H1 (cell line): ENCODE data around the gene TMEM44. TPM values are rescaled to one million over a fixed set of nuclear protein-coding genes. Genes with fewer than 3 reads are reported as not detected.
A peak's percentile ranks its signal among the peaks of the same experiment; 100 is the strongest.

Experiments used
- CTCF ChIA-PET: fragments of 300-600 bp; sonication (Branson Sonifier 250); formaldehyde crosslinking; loops from one replicate; lab custom pipeline; 2021; ENCODE audit not compliant: partially characterized antibody; lab: Charles Lee
- POLR2A ChIA-PET: fragments of 300-600 bp; sonication (Branson Sonifier 250); formaldehyde crosslinking; loops from one replicate; lab custom pipeline; 2021; ENCODE audit warnings: inconsistent platforms; ENCODE audit not compliant: partially characterized antibody; lab: Charles Lee
- DNase-seq, 2 experiments: peaks; one replicate each; pipeline versions ENCODE4 v3.0.0 to v3.0.0-alpha.2; 2010 to 2022; ENCODE audit warnings: low spot score in 2 of 2, low read depth in 1 of 2, mixed read lengths in 1 of 2
- FAIRE-seq: peaks from 2 replicates; lab custom pipeline; 2011; peaks lifted over from hg19 to GRCh38; lab: Jason Lieb, UNC
- H2AFZ ChIP-seq: 2 replicates; pipeline ENCODE4 v1.8.1; 2012; ENCODE audit warnings: low read length, inconsistent platforms
- H2AK5ac ChIP-seq: 2 replicates; pipeline ENCODE4 v1.6.1; 2013; ENCODE audit warnings: low read depth, low read length
- H2BK120ac ChIP-seq: replicated peaks from 2 replicates; pipeline ENCODE3; 2013; ENCODE audit warnings: low read depth, low read length, inconsistent platforms
- H2BK12ac ChIP-seq: 2 replicates; pipeline ENCODE4 v1.6.1; 2013; ENCODE audit warnings: low read depth, low read length
- H2BK15ac ChIP-seq: 2 replicates; pipeline ENCODE4 v1.6.1; 2013; ENCODE audit warnings: low read length
- H2BK20ac ChIP-seq: 2 replicates; pipeline ENCODE4 v1.6.1; 2013; ENCODE audit warnings: low read length
- H2BK5ac ChIP-seq: 2 replicates; pipeline ENCODE4 v1.6.1; 2013; ENCODE audit warnings: low read depth, low read length
- H3K14ac ChIP-seq: 2 replicates; pipeline ENCODE4 v1.6.1; 2013; ENCODE audit warnings: inconsistent platforms; ENCODE audit not compliant: insufficient read length
- H3K18ac ChIP-seq: 2 replicates; pipeline ENCODE4 v1.6.1; 2013; ENCODE audit warnings: low read length; ENCODE audit errors: extremely low read depth
- H3K23ac ChIP-seq: 2 replicates; pipeline ENCODE4 v1.6.1; 2013; ENCODE audit warnings: inconsistent platforms; ENCODE audit not compliant: insufficient read length
- H3K23me2 ChIP-seq: 2 replicates; pipeline ENCODE4 v1.6.1; 2013; ENCODE audit warnings: low read depth, low read length
- H3K27ac ChIP-seq: 2 replicates; pipeline ENCODE4 v1.6.1; 2011; ENCODE audit warnings: low read depth, low read length, inconsistent platforms
- H3K27me3 ChIP-seq, 4 experiments: replicated peaks in 1 of 4; 1 replicate in 1 of 4; 2 replicates in 3 of 4; pipeline versions ENCODE4 v1.6.1 to v1.8.1; 2011 to 2013; ENCODE audit warnings: low read length in 3 of 4, mild to moderate bottlenecking in 3 of 4, inconsistent platforms in 2 of 4, mixed read lengths in 2 of 4, moderate library complexity in 1 of 4; ENCODE audit not compliant: control insufficient read depth in 3 of 4, insufficient read depth in 3 of 4; ENCODE audit errors: extremely low read depth in 1 of 4
- H3K36me3 ChIP-seq, 4 experiments: 2 replicates each; pipeline versions ENCODE4 v1.6.1 to v1.8.1; 2011 to 2013; ENCODE audit warnings: mild to moderate bottlenecking in 4 of 4, low read length in 3 of 4, moderate library complexity in 2 of 4, control low read depth in 1 of 4, inconsistent platforms in 1 of 4; ENCODE audit not compliant: insufficient read depth in 4 of 4, control insufficient read depth in 2 of 4
- H3K4ac ChIP-seq: replicated peaks from 2 replicates; pipeline ENCODE3; 2013; ENCODE audit warnings: low read length, low read depth, mixed read lengths, inconsistent platforms; ENCODE audit not compliant: insufficient read length
- H3K4me1 ChIP-seq, 4 experiments: replicated peaks in 1 of 4; 1 replicate in 1 of 4; 2 replicates in 3 of 4; pipeline versions ENCODE4 v1.6.1 to v1.8.1; 2011 to 2013; ENCODE audit warnings: low read length in 3 of 4, inconsistent platforms in 2 of 4, mixed read lengths in 1 of 4; ENCODE audit not compliant: insufficient read depth in 4 of 4, control insufficient read depth in 3 of 4
- H3K4me2 ChIP-seq, 2 experiments: 2 replicates each; pipeline versions ENCODE4 v1.6.1 to v1.8.1; 2011 to 2013; ENCODE audit warnings: low read depth in 2 of 2, low read length in 2 of 2, control low read depth in 1 of 2, inconsistent platforms in 1 of 2, mild to moderate bottlenecking in 1 of 2; ENCODE audit not compliant: insufficient read depth in 1 of 2
- H3K4me3 ChIP-seq, 4 experiments: fragments of 200-600, 300-600 bp in 1 of 4; sonication (generic), shearing (Covaris generic), sonication (Bioruptor Twin) in 1 of 4; 2 replicates each; pipeline versions ENCODE4 v1.5.1 to v1.8.1; 2011 to 2016; ENCODE audit warnings: low read length in 4 of 4, low read depth in 3 of 4, control low read depth in 2 of 4, inconsistent platforms in 2 of 4, mild to moderate bottlenecking in 2 of 4, mixed read lengths in 1 of 4, moderate library complexity in 1 of 4; ENCODE audit not compliant: insufficient read depth in 2 of 4; ENCODE audit errors: extremely low read depth in 1 of 4
- H3K56ac ChIP-seq: replicated peaks from 2 replicates; pipeline ENCODE3; 2013; ENCODE audit warnings: low read depth, mild to moderate bottlenecking, mixed read lengths, low read length, inconsistent platforms; ENCODE audit not compliant: insufficient read length
- H3K79me1 ChIP-seq: 2 replicates; pipeline ENCODE4 v1.6.1; 2013; ENCODE audit warnings: low read depth, low read length, control low read depth
- H3K79me2 ChIP-seq, 2 experiments: 2 replicates each; pipeline versions ENCODE4 v1.6.1 to v1.8.1; 2012 to 2013; ENCODE audit warnings: low read length in 2 of 2, mild to moderate bottlenecking in 2 of 2, inconsistent platforms in 1 of 2; ENCODE audit not compliant: insufficient read depth in 2 of 2, control insufficient read depth in 1 of 2
- H3K9ac ChIP-seq, 4 experiments: replicated peaks in 1 of 4; 1 replicate in 1 of 4; 2 replicates in 3 of 4; pipeline versions ENCODE4 v1.6.1 to v1.8.1; 2011 to 2013; ENCODE audit warnings: low read depth in 3 of 4, low read length in 3 of 4, control low read depth in 2 of 4, mild to moderate bottlenecking in 2 of 4, moderate library complexity in 2 of 4, inconsistent platforms in 1 of 4; ENCODE audit errors: extremely low read depth in 1 of 4
- H3K9me3 ChIP-seq, 2 experiments: 2 replicates each; pipeline versions ENCODE4 v1.6.1 to v1.8.1; 2012 to 2013; ENCODE audit warnings: mild to moderate bottlenecking in 2 of 2, moderate library complexity in 2 of 2, control low read depth in 1 of 2, inconsistent platforms in 1 of 2, low read depth in 1 of 2, low read length in 1 of 2, mixed read lengths in 1 of 2; ENCODE audit not compliant: insufficient read depth in 2 of 2
- H4K20me1 ChIP-seq, 2 experiments: replicated peaks in 1 of 2; 2 replicates each; pipeline versions ENCODE3 to v1.8.1; 2011 to 2013; ENCODE audit warnings: inconsistent platforms in 2 of 2, low read length in 2 of 2, mild to moderate bottlenecking in 1 of 2; ENCODE audit not compliant: insufficient read depth in 2 of 2, control insufficient read depth in 1 of 2
- H4K5ac ChIP-seq: 2 replicates; pipeline ENCODE4 v1.6.1; 2013; ENCODE audit warnings: low read length, low read depth, mixed read lengths, inconsistent platforms; ENCODE audit not compliant: insufficient read length
- H4K8ac ChIP-seq: 2 replicates; pipeline ENCODE4 v1.8.0; 2013; ENCODE audit warnings: mild to moderate bottlenecking, moderate library complexity, low read length, inconsistent platforms; ENCODE audit not compliant: insufficient read depth; ENCODE audit errors: extremely low read depth
- H4K91ac ChIP-seq: replicated peaks from 2 replicates; pipeline ENCODE3; 2013; ENCODE audit warnings: low read length, mixed read lengths, inconsistent platforms; ENCODE audit not compliant: insufficient read length
- CHD1 ChIP-seq: IDR thresholded peaks from 2 replicates; pipeline ENCODE4 v1.6.1; 2012; ENCODE audit warnings: low read depth, low read length, improper control_type of control experiment
- CREB1 ChIP-seq: IDR thresholded peaks from 2 replicates; pipeline ENCODE4 v1.6.1; 2012; ENCODE audit warnings: inconsistent platforms
- CTBP2 ChIP-seq: IDR thresholded peaks from 2 replicates; pipeline ENCODE4 v1.7.0; 2011; ENCODE audit warnings: borderline replicate concordance, mild to moderate bottlenecking, moderate library complexity, mixed read lengths, low read length; ENCODE audit not compliant: insufficient read depth, insufficient read length
- E2F6 ChIP-seq: IDR thresholded peaks from 2 replicates; pipeline ENCODE4 v1.6.1; 2012; ENCODE audit warnings: inconsistent platforms
- EZH2 ChIP-seq: fragments of 200-600 bp; sonication (generic); IDR thresholded peaks from 2 replicates; pipeline ENCODE4 v1.7.1; 2012; ENCODE audit warnings: low read depth, mild to moderate bottlenecking, moderate library complexity, low read length, inconsistent platforms; ENCODE audit not compliant: severe bottlenecking
- HDAC6 ChIP-seq: IDR thresholded peaks from one replicate; pipeline ENCODE4 v1.7.1; 2012; ENCODE audit warnings: low read depth, mild to moderate bottlenecking, inconsistent platforms, low read length, moderate library complexity
- JUND ChIP-seq: IDR thresholded peaks from 2 replicates; pipeline ENCODE4 v1.6.1; 2011; ENCODE audit warnings: mild to moderate bottlenecking, improper control_type of control experiment, low read length
- POLR2AphosphoS5 ChIP-seq: IDR thresholded peaks from 2 replicates; pipeline ENCODE4 v1.6.1; 2011; ENCODE audit warnings: low read depth, low read length
- RAD21 ChIP-seq, 2 experiments: IDR thresholded peaks in 1 of 2; conservative IDR thresholded peaks in 1 of 2; 2 replicates each; pipeline ENCODE4 v1.6.1; 2011; ENCODE audit warnings: low read depth in 2 of 2, low read length in 2 of 2, improper control_type of control experiment in 1 of 2, inconsistent platforms in 1 of 2, mild to moderate bottlenecking in 1 of 2, moderate library complexity in 1 of 2
- RBBP5 ChIP-seq: IDR thresholded peaks from 2 replicates; pipeline ENCODE4 v1.7.1; 2012; ENCODE audit warnings: low read depth, mild to moderate bottlenecking, inconsistent platforms, low read length, moderate library complexity, borderline replicate concordance
- RFX5 ChIP-seq: IDR thresholded peaks from 2 replicates; pipeline ENCODE4 v1.6.1; 2011; ENCODE audit warnings: low read depth, low read length, improper control_type of control experiment, borderline replicate concordance
- SIX5 ChIP-seq: IDR thresholded peaks from 2 replicates; pipeline ENCODE4 v1.6.1; 2011; ENCODE audit warnings: mild to moderate bottlenecking, low read depth, low read length
- TAF7 ChIP-seq: optimal IDR thresholded peaks from 2 replicates; pipeline ENCODE3; 2011; ENCODE audit warnings: low read depth, mild to moderate bottlenecking, inconsistent platforms, low read length, moderate library complexity, borderline replicate concordance
- WGBS, 2 experiments: shearing (Covaris generic) in 1 of 2; methylation state at CpG; one replicate each; pipeline versions ENCODE4 v1.1.6 to v1.1.7; 2013 to 2015; ENCODE audit warnings: low lambda C conversion rate in 2 of 2, mixed read lengths in 2 of 2, inconsistent platforms in 1 of 2, low coverage in 1 of 2, missing lambda C conversion rate in 1 of 2; ENCODE audit not compliant: insufficient replicate concordance in 2 of 2, insufficient coverage in 1 of 2, insufficient read length in 1 of 2; ENCODE audit errors: extremely low coverage in 1 of 2, missing lambda C conversion rate in 1 of 2; 5-methylcytosine and 5-hydroxymethylcytosine counted together
- polyA plus RNA-seq, 7 experiments: library from polyadenylated mRNA; depleted of rRNA in 3 of 7; stranded (reverse) in 5 of 7; unstranded in 2 of 7; fragments of >200 nt in 5 of 7; fragments of 200-250 nt in 2 of 7; gene quantifications; 1 replicate in 5 of 7; 2 replicates in 1 of 7; 4 replicates in 1 of 7; pipeline versions ENCODE4 v1.2.1 to v1.2.3, GENCODE V29; 2011 to 2013; ENCODE audit warnings: missing spikeins in 2 of 7, mixed read lengths in 2 of 7
- total RNA-seq: library from RNA; stranded (reverse); fragmentation: NEBNext Ultra II Directional; extraction: Animal tissue kit (Norgen Biotek cat#: 25700); gene quantifications from 2 replicates; pipeline ENCODE4 v1.2.1, GENCODE V29; 2021

Gene TMEM44
- total and polyA plus RNA-seq, 2 of the 8 experiments (the other 6 are each of a cell fraction or from before 2014, with no cell fraction given): 14.0 to 16.7 TPM

- no peak overlapping the region for H3K14ac ChIP-seq
- no peaks in the 10 kb centered on the region for H3K79me2 ChIP-seq
- no peak overlapping the region for H3K23ac ChIP-seq
- H2BK12ac ChIP-seq: no peak overlapping the region
- H3K4ac ChIP-seq: no peak overlapping the region
- no peak overlapping the region for H2BK5ac ChIP-seq
- WGBS, 2 experiments: 91% methylated on average over 14 of the region's 14 CpGs; no CpG with 5 or more reads in 1 of the 2 experiments
- H2BK20ac ChIP-seq: no peak overlapping the region
- H3K4me3 ChIP-seq: no peak overlapping the region
- H2AK5ac ChIP-seq: no peak overlapping the region
- no peak overlapping the region for H3K9ac ChIP-seq
- no peak overlapping the region for H3K18ac ChIP-seq
- H2AFZ ChIP-seq: no peak overlapping the region
- no peaks in the 10 kb centered on the region for H3K9me3 ChIP-seq
- H3K27ac ChIP-seq: peak overlapping the region; percentile 25; the same call in 1 of the 2 replicates
- CTCF ChIA-PET: interaction anchor here (0.7 to 1.2 kb wide), 3 partner anchors 14 to 47 kb away, joined by 3 to 5 read pairs (median 4); no protein-coding TSS in a partner anchor
- no peaks in the 10 kb centered on the region for H3K27me3 ChIP-seq
- H3K79me1 ChIP-seq: no peaks in the 10 kb centered on the region; the same call in 1 of the 2 replicates
- H3K4me2 ChIP-seq: no peak overlapping the region
- POLR2A ChIA-PET: interaction anchor here (0.6 to 2.2 kb wide), 3 partner anchors 11 to 189 kb away, joined by 4 to 5 read pairs (median 4); partner anchors contain the start of gene TMEM44
- H3K56ac ChIP-seq: no peak overlapping the region
- no peak overlapping the region for H4K8ac ChIP-seq
- FAIRE-seq (no peak), DNase-seq (no peak)
- H4K5ac ChIP-seq: no peak overlapping the region
- H2BK120ac ChIP-seq: no peak overlapping the region
- no peaks in the 10 kb centered on the region for H3K23me2 ChIP-seq
- H3K36me3 ChIP-seq: peaks cover 0 to 10% (median 0%) of the 10 kb centered on the region in 4 experiments; a peak in 4 of 8 replicates
- H4K91ac ChIP-seq: no peak overlapping the region
- no peaks in the 10 kb centered on the region; a peak in 1 of 7 replicates for H3K4me1 ChIP-seq
- no peak overlapping the region for H2BK15ac ChIP-seq
- peaks cover 0 to 3% of the 10 kb centered on the region in 2 experiments for H4K20me1 ChIP-seq
- TF ChIP-seq JUND (no peak), E2F6 (no peak), HDAC6 (no peak), TAF7 (no peak), POLR2AphosphoS5 (no peak), SIX5 (no peak), RFX5 (no peak), RBBP5 (no peak), CREB1 (no peak), RAD21 (IDR thresholded peaks at IDR 0.05 in 1 of 2, conservative IDR thresholded peaks at IDR 0.05 in 1 of 2; ENCODE audit: low read depth in 2 of 2, low read length in 2 of 2) (no peak), CHD1 (no peak), EZH2 (no peak), CTBP2 (no peak)
Measured at GRCh38 chr3:194621947-194622346, 11.3 kb downstream of the TMEM44 start.
